ENCODE results near the gene CPLX3. TPM values are rescaled to one million over a fixed set of nuclear protein-coding genes. Genes with fewer than 3 reads are reported as not detected.

CPLX3 gene
- total RNA-seq, 1 experiment from 2014 or later: not detected

DNA sequence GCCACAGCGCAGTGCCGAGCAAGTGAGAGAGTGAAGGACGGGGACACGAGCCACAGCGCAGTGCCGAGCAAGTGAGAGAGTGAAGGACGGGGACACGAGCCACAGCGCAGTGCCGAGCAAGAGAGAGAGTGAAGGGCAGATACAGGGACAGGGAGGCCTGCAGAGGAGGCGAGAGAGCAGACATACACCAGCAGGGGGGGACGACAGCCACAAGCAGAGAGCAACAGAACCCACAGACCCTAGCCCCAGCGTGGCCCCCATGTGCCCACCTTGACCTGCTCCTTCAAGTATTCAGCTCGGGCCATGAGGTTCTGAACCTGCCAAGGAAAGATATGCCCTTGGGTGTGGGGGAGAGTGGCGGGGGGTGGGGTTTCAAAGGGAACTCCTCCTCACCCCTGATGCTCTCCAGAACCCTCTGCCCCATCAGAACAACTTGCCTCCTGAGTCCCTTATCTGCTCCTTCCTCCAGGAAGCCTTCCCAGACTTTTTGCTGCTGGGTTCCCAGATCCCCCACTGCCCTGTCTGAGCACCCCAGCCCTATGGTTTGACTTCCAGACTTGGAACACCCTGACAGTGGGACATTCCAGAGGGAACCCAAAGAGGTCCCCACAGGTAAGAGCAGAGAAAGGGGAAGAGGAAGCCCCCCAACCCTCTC lies 11.2 kb downstream of the CPLX3 start:
- H3K4ac ChIP-seq (ENCODE audit: low read depth, low read length): no peak overlapping the region
- no peaks in the 10 kb centered on the region for H3K27me3 ChIP-seq (ENCODE audit: insufficient read depth, low read length)
- no peak overlapping the region for H2BK15ac ChIP-seq (ENCODE audit: low read depth, low read length)
- no peak overlapping the region for H3K23ac ChIP-seq (ENCODE audit: insufficient read length, low read depth, low read length)
- no peak overlapping the region for H4K8ac ChIP-seq (replicated peaks; ENCODE audit: insufficient read length, low read depth, low read length)
- Mint-ChIP-seq H3K36me3 (ENCODE audit: insufficient read depth in 1 of 3, low read depth in 3 of 3) (peaks cover 6 to 37% (median 29%) of the 10 kb centered on the region in 3 experiments), H3K27ac (peak overlapping the region in 1 of 3 experiments; percentile 82; a peak in 3 of 7 replicates), H3K4me1 (peaks cover 18 to 39% of the 10 kb centered on the region in 2 experiments), H3K4me3 (no peak overlapping the region), H3K9me3 (no peaks in the 10 kb centered on the region), H3K27me3 (ENCODE audit: low read depth) (peaks cover 2% of the 10 kb centered on the region)
- H2AK5ac ChIP-seq (ENCODE audit: insufficient read length, low read length): no peak overlapping the region
- no peak overlapping the region for H3K9ac ChIP-seq (ENCODE audit: extremely low read depth, insufficient read length, low read length)
- no peaks in the 10 kb centered on the region for H3K79me2 ChIP-seq (ENCODE audit: insufficient read depth, low read length)
- H3K56ac ChIP-seq (ENCODE audit: insufficient read length, low read depth, low read length): no peak overlapping the region
- WGBS (ENCODE audit: extremely low coverage, insufficient read length, low lambda C conversion rate): no CpG with 5 or more reads among the region's 15 CpGs
- H4K20me1 ChIP-seq (ENCODE audit: control insufficient read depth, insufficient read depth, insufficient read length): peaks cover 3% of the 10 kb centered on the region
- H2BK20ac ChIP-seq (ENCODE audit: low read depth, low read length, poor library complexity, severe bottlenecking): no peak overlapping the region
- no peak overlapping the region for H3T11ph ChIP-seq (ENCODE audit: low read length)
- DNase-seq: no peak
- H2BK120ac ChIP-seq (ENCODE audit: low read depth, low read length, poor library complexity, severe bottlenecking): no peak overlapping the region
- no peaks in the 10 kb centered on the region for H3K23me2 ChIP-seq (ENCODE audit: insufficient read length, low read depth, low read length, poor library complexity, severe bottlenecking)
- no peaks in the 10 kb centered on the region; the same call in 1 of the 2 replicates for H3K4me1 ChIP-seq (ENCODE audit: insufficient read depth, low read length)
- H3K18ac ChIP-seq (ENCODE audit: insufficient read length, low read depth, low read length): no peak overlapping the region
- H3K4me2 ChIP-seq (ENCODE audit: insufficient read depth, insufficient read length, low read length): no peak overlapping the region
- no peaks in the 10 kb centered on the region for H3K79me1 ChIP-seq (ENCODE audit: insufficient read depth, low read depth, low read length, poor library complexity, severe bottlenecking)
- no peak overlapping the region for H3K14ac ChIP-seq (ENCODE audit: insufficient read depth, low read length)
- H4K91ac ChIP-seq (ENCODE audit: insufficient read length, low read depth, low read length): no peak overlapping the region
- H3K9me3 ChIP-seq (ENCODE audit: control insufficient read depth, low read depth, low read length): no peaks in the 10 kb centered on the region
- no peak overlapping the region for H2AFZ ChIP-seq (ENCODE audit: low read length)
- H2BK5ac ChIP-seq (ENCODE audit: insufficient read length, low read length): no peak overlapping the region
- no peak overlapping the region for H4K5ac ChIP-seq (ENCODE audit: insufficient read length, low read depth, low read length)
- H3K27ac ChIP-seq (ENCODE audit: insufficient read length, low read depth, low read length): no peak overlapping the region
- TF ChIP-seq, protein P1, sequence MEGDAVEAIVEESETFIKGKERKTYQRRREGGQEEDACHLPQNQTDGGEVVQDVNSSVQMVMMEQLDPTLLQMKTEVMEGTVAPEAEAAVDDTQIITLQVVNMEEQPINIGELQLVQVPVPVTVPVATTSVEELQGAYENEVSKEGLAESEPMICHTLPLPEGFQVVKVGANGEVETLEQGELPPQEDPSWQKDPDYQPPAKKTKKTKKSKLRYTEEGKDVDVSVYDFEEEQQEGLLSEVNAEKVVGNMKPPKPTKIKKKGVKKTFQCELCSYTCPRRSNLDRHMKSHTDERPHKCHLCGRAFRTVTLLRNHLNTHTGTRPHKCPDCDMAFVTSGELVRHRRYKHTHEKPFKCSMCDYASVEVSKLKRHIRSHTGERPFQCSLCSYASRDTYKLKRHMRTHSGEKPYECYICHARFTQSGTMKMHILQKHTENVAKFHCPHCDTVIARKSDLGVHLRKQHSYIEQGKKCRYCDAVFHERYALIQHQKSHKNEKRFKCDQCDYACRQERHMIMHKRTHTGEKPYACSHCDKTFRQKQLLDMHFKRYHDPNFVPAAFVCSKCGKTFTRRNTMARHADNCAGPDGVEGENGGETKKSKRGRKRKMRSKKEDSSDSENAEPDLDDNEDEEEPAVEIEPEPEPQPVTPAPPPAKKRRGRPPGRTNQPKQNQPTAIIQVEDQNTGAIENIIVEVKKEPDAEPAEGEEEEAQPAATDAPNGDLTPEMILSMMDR (conservative IDR thresholded peaks at IDR 0.05): peak; percentile 27; the same call in 1 of the 3 replicates
- H2BK12ac ChIP-seq (ENCODE audit: insufficient read length, low read depth, low read length): no peak overlapping the region

Measured in H9 (cell line).